Activated CD8-positive, alpha-beta memory T cell treated with anti-CD3 and anti-CD28 coated beads for 48 hours (primary cell): Measurements from ENCODE around the gene OR2V2.
"Not testable (repeated sequence)": the region's sequence is repeated elsewhere in the genome, so short reads cannot be mapped to it uniquely, and the experiment has no call there.

Experiments used
- DNase-seq, 3 experiments: peaks; one replicate each; pipeline ENCODE4 v3.0.0-alpha.2; 2020; ENCODE audit warnings: low read depth in 2 of 3, low spot score in 2 of 3

The OR2V2 gene

GRCh38 chr5:181114844-181115778, 32.3 kb upstream of the OR2V2 start:
- DNase-seq = no peak

GRCh38 chr5:181118369-181118768, 29.0 kb upstream of the OR2V2 start:
- DNase-seq = no peak

- DNase-seq = no peak
Measured at GRCh38 chr5:181119105-181119504, 28.3 kb upstream of the OR2V2 start.

GRCh38 chr5:181120306-181120705, 27.1 kb upstream of the OR2V2 start:
- no peak for DNase-seq

- DNase-seq = no peak
Measured at GRCh38 chr5:181120761-181121160, 26.6 kb upstream of the OR2V2 start.

- DNase-seq = no peak
Measured at GRCh38 chr5:181121675-181122561, 25.5 kb upstream of the OR2V2 start.

- no peak for DNase-seq
Measured at GRCh38 chr5:181124526-181124925, 22.9 kb upstream of the OR2V2 start.

- no peak for DNase-seq
Measured at GRCh38 chr5:181126841-181127240, 20.5 kb upstream of the OR2V2 start.

- no peak for DNase-seq
Measured at GRCh38 chr5:181127456-181127855, 19.9 kb upstream of the OR2V2 start.

GRCh38 chr5:181127907-181128626, 19.3 kb upstream of the OR2V2 start:
- DNase-seq = no peak

GRCh38 chr5:181129601-181130000, 17.8 kb upstream of the OR2V2 start:
- DNase-seq = no peak

GRCh38 chr5:181130081-181130480, 17.3 kb upstream of the OR2V2 start:
- DNase-seq = not testable (repeated sequence)

GRCh38 chr5:181130832-181131496, 16.4 kb upstream of the OR2V2 start, which contains the start of gene OR2V1:
Gene OR2V1, minus strand, starts transcription at chr5:181131169. Its CDS starts 5,865 bp downstream, at chr5:181125304.
- no peak for DNase-seq

GRCh38 chr5:181131514-181131913, 15.9 kb upstream of the OR2V2 start:
- DNase-seq = no peak

GRCh38 chr5:181133083-181133482, 14.3 kb upstream of the OR2V2 start:
- DNase-seq = no peak

GRCh38 chr5:181133610-181134231, 13.7 kb upstream of the OR2V2 start:
- no peak for DNase-seq

- DNase-seq = no peak
Measured at GRCh38 chr5:181134259-181134658, 13.1 kb upstream of the OR2V2 start.

GRCh38 chr5:181136361-181136955, 10.9 kb upstream of the OR2V2 start:
- no peak for DNase-seq

GRCh38 chr5:181138258-181138657, 9.1 kb upstream of the OR2V2 start:
- DNase-seq = no peak

GRCh38 chr5:181140766-181141165, 6.6 kb upstream of the OR2V2 start:
- DNase-seq = no peak
